ENCODE measurements around the gene P2RY2.

DNA sequence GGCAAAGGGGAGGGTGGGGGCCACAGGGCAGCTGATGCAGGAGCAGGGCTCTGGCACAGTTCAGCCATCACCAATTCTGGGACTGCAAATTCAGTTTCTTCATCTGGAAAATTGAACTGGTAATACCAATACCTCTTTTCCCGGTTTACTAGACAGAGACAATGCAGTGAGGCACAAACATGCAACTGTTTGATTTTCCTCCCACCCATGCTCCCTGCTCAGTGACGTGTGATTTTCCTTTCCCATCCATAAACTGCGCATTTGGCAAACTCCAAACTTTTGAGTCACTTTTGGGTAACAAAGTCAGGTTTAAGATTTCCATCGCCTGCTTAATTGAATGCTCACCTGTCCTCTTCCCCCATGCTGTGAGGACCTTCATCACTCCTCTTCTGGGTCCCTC lies 23.2 kb downstream of the P2RY2 start:
- no peak for TF ChIP-seq POLR2A (IDR thresholded peaks at IDR 0.05)
- TF ChIP-seq, protein P1, sequence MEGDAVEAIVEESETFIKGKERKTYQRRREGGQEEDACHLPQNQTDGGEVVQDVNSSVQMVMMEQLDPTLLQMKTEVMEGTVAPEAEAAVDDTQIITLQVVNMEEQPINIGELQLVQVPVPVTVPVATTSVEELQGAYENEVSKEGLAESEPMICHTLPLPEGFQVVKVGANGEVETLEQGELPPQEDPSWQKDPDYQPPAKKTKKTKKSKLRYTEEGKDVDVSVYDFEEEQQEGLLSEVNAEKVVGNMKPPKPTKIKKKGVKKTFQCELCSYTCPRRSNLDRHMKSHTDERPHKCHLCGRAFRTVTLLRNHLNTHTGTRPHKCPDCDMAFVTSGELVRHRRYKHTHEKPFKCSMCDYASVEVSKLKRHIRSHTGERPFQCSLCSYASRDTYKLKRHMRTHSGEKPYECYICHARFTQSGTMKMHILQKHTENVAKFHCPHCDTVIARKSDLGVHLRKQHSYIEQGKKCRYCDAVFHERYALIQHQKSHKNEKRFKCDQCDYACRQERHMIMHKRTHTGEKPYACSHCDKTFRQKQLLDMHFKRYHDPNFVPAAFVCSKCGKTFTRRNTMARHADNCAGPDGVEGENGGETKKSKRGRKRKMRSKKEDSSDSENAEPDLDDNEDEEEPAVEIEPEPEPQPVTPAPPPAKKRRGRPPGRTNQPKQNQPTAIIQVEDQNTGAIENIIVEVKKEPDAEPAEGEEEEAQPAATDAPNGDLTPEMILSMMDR (IDR thresholded peaks at IDR 0.05): no peak
